Measurements from ENCODE around the gene GRK5.
"Not testable (repeated sequence)": the region's sequence is repeated elsewhere in the genome, so short reads cannot be mapped to it uniquely, and the experiment has no call there.

Gene GRK5

GRCh38 chr10:119250641-119251314 is 43.4 kb downstream of the GRK5 start:
- DNase-seq (ENCODE audit: low read depth), result no peak

DNA sequence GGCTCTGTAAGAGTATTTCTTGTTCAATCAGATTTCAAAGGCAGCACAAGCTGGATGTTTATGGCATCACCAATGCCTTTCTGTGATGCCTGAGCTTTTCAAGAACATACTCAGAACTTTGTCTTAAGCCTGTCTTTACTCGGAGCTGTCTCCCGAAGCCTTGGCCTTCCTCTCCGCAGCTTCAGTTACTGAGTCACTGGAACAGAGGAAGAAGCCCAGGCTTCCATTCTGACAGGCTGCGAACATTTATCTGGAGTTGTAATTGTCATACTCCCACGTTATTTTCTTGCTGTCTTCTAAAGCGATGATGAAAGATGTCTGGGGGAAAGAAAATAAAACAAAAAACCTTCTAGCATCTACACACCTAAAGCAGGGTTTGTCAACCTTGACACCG is 43.9 kb downstream of the GRK5 start:
- DNase-seq (ENCODE audit: low read depth), result no peak

DNA sequence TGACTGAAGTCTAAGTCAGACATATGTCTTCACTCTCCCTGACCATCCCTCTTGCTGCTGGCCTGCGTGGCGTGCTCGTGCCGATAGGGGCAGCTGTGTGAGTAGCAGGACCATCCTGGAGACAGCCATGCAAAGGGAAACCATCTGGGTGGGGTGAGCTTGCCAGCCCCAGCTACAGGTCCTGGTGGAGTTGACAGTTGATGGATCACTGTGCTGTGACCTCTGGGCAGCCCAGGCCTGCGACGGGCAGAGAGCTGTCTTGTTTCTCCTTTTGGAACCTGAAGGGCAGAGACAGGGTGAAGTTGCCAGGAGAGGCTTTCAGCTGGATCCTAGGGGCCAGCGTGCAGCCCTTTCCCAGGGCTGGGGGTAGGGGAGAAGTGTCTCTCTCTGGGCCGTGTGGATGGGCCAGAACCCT is 44.7 kb downstream of the GRK5 start:
- DNase-seq (ENCODE audit: low read depth), result no peak

DNA sequence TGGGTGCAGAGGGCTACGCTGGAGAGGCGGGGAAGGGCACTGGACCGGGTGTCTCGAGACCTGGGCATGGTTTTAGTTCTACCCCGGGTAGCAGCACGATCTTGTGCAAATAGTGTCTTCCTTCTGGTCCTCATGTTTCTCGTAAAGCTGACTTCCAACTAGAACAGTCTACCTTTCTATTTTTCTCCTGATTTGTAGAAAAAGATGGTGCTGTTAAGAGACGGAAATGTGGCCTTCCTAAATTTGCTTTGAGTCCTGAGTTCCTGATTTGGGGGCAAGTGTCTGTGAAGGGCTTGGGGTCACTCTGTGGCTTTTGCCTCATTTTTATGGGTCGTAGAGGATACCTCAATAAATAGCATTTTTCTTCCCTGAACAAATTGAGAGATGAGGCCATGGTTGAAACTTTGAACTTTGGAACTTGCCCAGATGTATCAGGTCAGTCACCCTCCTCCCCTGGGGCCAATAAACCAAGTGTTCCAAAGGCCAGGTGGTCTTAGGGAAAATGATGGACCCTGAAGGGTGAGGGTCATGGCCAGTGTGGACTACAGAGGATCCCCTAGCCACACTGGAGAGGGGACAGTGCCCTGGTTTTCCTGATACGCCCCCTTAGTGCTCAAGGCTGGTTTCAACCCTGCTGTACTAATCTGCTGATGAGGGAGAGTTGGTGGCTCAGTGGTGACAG is 45.2 kb downstream of the GRK5 start:
- DNase-seq (ENCODE audit: low read depth), result no peak

DNA sequence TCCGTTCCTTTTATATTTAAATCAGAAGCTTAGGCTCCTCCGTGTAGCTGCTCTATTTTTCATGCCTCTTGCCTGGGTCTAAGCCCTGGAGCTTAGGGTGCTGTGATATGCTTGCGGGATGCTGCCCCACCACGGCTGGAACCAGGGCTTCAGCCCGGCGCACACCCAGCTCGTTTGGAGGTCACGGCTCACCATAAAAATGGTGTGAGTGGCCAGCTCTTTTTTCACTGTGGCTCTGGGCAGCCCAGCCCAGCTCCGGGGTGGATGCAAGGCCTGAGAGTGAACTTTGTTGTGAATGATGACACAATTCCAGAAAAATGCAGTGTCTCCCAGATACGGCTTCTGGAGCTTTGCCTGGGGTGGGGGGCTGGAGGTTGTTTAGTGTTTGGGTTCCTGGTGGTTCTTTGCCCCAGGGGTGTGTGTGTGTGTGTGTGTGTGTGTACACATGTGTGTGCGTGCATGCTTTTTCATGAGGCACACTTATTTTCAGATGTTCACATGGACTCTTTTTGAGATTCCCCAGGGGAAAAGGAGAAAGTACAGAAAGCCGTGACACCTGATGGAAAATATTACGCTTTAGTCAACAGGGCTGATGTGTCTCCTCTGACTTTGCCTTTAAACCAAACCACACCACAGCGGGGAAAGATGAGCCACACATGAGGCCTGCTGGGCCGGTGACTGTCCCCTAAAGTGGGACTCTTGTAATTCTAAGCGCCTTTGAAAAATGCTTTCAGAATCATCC is 46.2 kb downstream of the GRK5 start:
- peak; percentile 29 for DNase-seq (ENCODE audit: low read depth)

- no peak for DNase-seq (ENCODE audit: low read depth)
Measured at GRCh38 chr10:119254335-119254734, 47.0 kb downstream of the GRK5 start.

DNA sequence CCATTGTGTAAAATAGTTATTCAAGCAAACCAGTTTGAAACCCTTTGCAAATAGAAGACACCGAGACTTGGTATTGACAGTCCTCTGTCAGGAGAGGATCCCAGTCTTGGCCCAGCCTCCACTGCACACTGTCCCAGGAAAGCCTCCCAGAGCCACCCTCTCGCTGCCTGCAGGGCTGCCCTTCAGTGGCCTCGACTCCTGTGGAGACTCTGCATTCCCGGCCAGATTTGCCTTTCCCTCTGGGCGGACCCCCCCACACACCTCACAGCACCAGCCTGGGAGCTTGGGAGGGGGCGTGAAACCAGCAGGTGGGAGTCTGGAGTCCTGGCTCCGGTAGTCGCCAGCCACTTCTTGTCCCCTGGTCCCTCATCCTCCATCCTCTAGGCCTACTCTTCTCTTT is 48.7 kb downstream of the GRK5 start:
- DNase-seq (ENCODE audit: low read depth), result no peak

- DNase-seq (ENCODE audit: low read depth), result no peak
Measured at GRCh38 chr10:119256897-119257296, 49.5 kb downstream of the GRK5 start.

DNA sequence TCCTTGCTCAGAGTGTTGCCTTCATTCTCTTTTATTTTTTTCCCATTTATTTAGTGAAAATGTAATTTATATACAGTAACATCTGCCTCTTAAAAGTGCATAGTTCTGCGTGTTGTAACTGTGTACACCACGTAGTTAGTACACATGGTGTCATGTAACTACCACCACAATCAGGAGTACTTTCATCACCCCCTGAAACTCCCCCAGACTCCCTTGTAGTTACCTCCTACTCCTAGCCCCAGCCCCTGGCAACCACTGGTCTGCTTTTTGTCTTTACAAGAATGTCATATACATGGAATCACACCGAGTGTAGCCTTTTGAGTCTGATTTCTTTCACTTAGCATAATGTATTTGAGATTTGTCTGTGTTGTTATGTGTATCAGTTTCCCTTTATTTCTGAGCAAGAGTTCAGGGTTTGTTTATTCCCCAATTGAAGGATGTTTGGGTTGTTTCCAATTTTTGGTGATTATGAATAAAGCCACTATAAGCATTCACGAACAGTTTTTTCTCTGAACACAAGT is 50.6 kb downstream of the GRK5 start:
- DNase-seq (ENCODE audit: low read depth), result no peak

DNA sequence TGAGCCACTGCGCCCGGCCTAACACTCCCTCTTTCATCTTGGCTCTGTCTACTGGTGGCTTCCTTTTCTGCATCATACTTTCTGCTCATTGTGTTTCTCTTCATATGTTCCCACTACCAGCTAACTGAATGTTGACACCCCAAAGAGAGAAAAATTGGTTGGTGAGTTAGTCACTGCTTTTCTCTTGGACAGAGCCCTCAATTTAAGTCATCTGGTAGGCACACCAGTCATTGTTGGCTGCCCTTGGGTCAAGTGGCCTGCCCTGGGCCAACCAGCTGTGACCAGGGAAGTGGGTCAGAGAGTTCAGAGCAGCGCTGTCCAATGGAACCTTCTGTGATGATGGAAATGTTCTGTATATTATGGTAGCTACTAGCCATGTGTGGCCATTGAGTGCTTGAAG is 52.0 kb downstream of the GRK5 start:
- DNase-seq (ENCODE audit: low read depth), result no peak

GRCh38 chr10:119261016-119261415 is 53.6 kb downstream of the GRK5 start:
- not testable (repeated sequence) for DNase-seq (ENCODE audit: low read depth)

DNA sequence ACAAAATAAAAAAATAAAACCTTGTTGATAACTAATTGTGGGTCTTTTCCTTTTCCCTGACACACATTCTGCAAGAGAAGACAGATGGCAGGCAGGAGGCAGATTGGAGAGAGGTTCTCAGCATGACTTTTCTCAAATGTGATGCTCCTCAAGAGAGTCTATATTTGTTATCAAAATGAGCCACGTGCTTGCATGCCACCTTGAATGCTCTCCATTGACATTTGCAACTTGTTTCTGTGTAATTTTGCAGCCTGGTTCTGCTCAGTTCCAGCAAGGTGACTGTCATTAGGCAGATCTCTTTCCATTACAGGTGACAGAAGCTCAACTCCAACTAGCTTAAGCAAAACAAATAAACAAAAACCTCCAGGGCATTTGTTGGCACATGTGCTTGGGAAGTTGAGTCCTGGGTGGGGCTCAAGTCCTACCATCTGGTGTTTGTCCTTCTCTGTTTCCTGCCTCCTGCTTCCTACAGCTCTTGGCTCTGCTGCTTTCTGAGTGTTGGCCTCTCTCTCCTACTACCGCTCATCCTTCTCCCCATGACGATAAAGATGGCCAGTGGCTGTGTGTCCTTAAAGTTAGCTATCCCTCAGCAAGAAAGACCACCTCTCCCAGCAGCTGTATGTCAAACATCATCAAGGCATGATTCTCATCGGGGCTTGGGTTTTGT is 56.7 kb downstream of the GRK5 start:
- DNase-seq (ENCODE audit: low read depth), result no peak

- DNase-seq (ENCODE audit: low read depth), result no peak
Measured at GRCh38 chr10:119265691-119266090, 58.3 kb downstream of the GRK5 start.

DNA sequence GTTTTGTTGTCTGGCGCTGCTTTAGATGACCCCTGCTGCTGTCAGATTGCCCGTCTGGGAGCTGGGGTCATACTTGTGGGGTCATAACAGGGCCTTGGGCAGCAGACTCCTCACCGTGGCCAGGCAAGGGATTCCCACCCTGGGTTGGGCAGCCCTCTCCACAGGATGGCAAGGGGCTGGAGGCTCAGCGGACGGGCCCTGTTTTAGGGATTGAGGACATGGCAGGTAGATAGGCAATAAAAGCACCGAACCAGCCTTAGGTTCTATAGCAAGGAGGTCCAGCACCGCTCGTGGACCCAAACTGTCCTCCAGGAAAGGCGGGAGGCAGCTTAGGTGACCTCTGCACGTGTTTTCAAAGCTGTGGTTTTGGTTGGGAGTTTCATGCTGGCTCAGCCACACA is 60.0 kb downstream of the GRK5 start:
- no peak for DNase-seq (ENCODE audit: low read depth)

DNA sequence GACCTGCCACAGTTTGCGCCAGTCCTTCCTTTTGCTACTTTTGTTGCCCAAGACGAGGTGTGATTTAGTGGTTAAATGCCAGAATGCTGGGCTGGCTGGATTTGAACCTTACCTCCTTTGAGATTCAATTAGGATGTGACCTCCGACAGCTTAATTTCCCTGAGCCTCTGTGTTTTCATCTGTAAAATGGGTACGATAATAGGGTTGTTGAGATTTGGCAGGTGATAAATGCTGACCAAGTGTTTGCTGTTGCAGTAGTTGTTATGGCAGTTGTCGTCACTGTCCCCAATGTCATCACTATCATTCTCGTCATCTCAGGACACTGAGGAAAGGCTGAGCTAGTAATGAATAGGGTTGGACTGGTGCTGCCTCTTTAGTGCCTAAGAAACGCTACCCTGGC is 61.1 kb downstream of the GRK5 start:
- DNase-seq (ENCODE audit: low read depth), result no peak

- DNase-seq (ENCODE audit: low read depth), result peak; percentile 19
Measured at GRCh38 chr10:119268871-119269506, 61.6 kb downstream of the GRK5 start.

DNA sequence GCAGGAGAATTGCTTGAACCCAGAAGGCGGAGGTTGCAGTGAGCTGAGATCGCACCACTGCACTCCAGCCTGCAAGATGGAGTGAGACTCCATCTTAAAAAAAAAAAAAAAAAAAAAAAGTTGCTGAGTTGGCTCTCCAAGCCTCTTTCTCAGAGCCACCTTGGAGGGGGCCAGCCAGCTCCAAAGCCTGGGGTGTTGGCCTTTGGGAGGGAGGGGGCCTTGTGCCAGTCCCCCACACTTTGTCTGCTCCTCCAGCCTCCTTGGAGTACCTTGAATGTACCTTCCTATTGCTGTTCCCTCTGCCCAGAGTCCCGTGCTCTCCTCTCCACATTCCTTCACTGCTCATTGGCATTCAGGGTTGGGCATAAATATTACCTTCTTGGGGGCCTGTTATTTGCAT is 62.4 kb downstream of the GRK5 start:
- no peak for DNase-seq (ENCODE audit: low read depth)

- DNase-seq (ENCODE audit: low read depth), result peak; percentile 47
Measured at GRCh38 chr10:119270762-119271366, 63.5 kb downstream of the GRK5 start.

DNA sequence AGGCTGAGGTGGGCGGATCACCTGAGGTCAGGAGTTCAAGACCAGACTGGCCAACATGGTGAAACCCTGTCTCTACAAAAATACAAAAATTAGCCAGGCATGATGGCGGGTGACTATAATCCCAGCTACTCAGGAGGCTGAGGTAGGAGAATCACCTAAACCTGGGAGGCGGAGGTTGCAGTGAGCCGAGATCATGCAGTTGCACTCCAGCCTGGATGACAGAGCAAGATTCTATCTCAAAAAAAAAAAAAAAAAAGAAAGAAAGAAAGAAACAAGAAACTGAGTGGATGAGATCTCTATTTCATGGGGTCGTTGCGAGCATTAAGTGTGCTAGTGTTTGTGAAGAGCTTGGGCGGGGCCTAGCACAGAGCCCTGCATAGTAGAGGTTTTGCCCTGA is 65.0 kb downstream of the GRK5 start:
- DNase-seq (ENCODE audit: low read depth), result not testable (repeated sequence)

DNA sequence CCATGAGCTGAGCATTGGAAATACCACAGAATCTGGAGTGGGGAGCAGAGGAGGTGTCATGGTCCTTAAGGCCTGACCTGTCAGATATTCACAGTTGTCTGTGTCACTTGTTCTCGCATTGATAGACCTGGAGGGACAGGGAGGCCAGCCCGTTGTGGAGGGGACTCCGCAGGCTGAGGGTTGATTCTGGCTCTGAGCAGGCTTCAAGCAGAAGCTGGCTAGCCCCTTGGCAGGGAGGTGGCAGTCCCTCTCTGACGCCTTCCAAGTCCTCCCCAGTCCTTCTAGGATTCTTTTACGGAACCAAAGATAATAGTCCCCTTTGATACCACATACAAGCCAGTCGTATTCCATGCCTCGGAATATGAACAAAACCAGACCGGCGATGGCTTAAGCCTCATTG is 65.4 kb downstream of the GRK5 start:
- no peak for DNase-seq (ENCODE audit: low read depth)

DNA sequence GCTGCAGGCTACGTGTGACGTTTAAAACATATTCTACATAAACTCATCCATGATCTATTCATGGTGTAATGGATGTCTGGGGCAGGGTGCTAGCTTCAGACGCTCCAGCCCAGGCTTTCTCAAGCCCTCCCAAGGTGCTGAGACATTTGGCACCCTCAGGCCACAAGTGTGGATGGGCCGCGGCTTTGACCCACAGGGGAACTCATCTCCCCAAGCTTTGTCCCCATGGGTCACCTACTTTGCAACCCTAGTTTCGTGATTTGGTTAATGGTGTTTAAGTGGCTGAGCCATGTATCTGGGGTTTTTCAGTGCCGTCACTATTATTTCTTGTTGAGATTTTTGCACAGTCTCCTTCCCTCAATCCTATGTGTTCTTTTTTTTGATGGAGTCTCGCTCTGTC is 66.0 kb downstream of the GRK5 start:
- no peak for DNase-seq (ENCODE audit: low read depth)
